NCI-H2196 (cell line): Measurements from ENCODE around the gene TMCC1.
"Not testable (repeated sequence)": the region's sequence is repeated elsewhere in the genome, so short reads cannot be mapped to it uniquely, and the experiment has no call there.

Experiments
- DNase-seq: peaks from one replicate; lab custom pipeline; 2025; ENCODE audit not compliant: unreplicated experiment; lab: John Stamatoyannopoulos, UW

Gene TMCC1

DNA sequence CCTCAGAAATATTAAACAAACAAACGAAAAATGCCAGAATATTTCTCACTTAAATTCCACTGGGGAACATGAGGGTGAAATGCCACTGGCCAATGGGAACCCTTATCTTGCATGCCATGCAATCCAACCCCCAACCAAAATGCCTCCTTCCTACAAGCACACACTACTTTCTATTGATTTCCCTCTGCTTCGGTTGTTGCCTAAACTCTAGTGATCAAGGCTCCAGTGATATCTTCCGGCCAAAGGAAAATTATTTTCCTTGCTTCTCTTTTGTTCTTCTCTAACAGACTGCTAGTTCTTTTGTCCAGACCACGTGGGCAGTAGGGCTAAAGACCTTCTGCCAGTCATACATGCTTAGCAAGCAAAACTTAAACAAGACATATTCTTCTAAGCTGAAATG, 115.7 kb downstream of the TMCC1 start:
- no peak for DNase-seq

DNA sequence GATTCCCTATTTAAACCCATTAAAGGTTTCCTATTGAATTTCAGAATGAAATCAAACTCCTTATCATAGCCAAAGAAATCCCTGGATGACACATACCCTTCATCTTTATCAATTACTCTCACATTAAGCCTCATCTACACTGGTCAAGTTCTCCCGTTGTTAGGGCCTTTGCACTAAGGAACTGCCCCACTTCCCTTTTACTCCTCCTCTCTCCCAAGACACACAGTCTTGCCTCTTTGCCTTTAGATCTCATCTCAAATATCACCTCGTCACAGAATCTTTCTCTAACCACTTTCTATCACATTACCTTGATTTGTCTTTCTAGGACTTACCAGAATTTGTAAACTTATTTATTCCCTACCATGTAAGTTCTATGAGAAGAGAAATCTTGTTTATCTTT, 117.6 kb downstream of the TMCC1 start:
- DNase-seq: no peak

DNA sequence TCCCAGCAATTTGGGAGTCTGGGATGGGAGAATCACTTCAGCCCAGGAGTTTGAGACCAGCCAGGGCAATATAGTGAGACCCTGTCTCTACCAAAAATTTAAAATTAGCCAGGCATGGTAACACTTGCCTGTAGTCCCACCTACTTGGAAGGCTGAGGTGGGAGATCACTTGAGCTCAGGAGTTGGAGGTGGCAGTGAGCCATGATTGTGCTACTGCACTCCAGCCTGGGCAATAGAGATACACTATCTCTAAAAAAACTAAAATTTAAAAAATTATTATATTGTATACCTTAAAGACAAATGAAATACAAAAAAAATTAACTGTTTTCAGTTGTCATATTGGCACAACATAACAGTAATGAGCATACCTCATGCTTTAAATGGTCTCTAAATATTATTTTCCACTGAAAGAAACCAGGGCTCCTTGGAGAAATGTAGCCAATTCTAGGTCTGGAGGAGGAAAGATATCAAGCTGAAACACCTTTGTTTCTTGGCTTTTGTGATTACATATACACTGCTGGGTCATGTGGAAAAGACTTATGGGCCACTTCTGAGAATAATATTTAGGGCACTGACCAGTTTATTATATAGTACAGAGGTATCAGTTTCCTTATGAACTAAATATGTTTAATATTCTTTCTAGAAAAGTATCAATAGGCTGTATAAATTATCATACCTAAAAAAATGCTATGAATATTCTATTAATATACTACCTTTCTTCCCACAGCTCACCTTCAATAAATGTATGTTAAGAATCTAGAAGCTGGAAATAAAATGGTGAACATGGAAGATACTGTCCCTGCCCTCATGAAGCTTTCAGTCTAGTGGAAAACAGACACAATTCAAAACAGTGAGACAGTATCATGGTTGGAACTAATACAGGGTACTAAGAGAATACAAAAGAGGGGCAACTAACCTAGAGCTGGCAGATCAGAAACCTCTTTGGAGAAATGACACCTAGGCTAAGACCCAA, 119.5 kb downstream of the TMCC1 start:
- DNase-seq: no peak

- DNase-seq: no peak
Observed at GRCh38 chr3:129770604-129771003, 122.9 kb downstream of the TMCC1 start.

DNA sequence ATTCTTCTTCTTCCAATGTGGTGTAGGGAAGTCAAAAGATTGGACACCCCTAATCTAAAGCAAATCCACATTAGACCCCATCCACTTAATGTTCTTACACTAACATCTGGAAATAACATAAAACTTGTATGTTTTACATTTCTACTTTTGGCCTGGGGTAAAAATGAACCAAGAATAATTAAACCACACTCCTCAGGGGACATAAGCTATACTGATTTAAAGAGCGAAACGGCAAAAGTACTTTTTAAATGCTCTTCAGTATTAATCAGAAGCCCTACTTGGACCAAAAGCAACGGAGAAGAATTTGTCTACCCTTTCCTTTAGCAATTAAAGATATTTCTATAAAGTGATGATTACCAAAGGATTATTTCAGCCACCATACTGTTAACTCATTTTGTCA, 123.9 kb downstream of the TMCC1 start:
- DNase-seq: no peak

- no peak for DNase-seq
Observed at GRCh38 chr3:129768728-129769127, 124.8 kb downstream of the TMCC1 start.

GRCh38 chr3:129766135-129766534, 127.4 kb downstream of the TMCC1 start:
- DNase-seq: no peak

GRCh38 chr3:129764090-129764489, 129.4 kb downstream of the TMCC1 start:
- DNase-seq: no peak

- no peak for DNase-seq
Observed at GRCh38 chr3:129758785-129759320, 134.7 kb downstream of the TMCC1 start.

DNA sequence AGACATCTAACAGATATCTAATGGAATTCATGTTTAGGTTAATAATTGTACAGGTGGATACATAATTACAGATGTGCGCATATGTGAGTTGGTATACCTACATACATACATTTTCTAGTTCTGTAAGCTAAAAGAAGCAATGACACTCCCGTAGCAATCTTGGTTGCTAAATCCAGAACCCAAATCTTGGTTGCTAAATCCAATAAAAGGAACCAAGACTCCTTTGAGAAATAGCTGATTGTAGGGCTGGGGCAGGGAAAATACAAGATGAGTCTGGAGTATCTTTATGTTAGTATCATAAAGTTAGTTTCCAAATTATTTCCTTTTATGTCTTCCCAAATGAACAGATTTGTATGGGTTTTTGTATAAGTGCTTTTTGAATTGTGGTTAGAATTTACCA, 135.2 kb downstream of the TMCC1 start:
- DNase-seq: no peak

- no peak for DNase-seq
Observed at GRCh38 chr3:129756871-129757270, 136.6 kb downstream of the TMCC1 start.

DNA sequence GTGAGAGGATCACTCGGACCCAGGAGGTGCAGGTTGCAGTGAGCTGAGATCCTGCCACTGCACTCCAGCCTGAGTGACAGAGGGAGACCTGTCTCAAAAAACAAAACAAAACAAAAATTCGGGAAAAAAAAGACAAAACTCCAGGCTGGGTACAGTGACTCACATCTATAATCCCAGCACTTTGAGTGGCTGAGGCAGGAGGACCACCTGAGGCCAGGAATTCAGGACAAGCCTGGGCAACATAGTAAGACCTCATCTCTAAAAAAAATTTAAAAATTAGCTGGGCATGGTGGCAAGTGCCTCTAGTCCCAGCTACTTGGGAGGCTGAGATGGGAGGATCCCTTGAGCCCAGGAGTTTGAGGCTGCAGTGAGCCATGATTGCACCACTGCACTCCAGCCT, 142.4 kb downstream of the TMCC1 start:
- not testable (repeated sequence) for DNase-seq

GRCh38 chr3:129749692-129750091, 143.8 kb downstream of the TMCC1 start:
- no peak for DNase-seq

DNA sequence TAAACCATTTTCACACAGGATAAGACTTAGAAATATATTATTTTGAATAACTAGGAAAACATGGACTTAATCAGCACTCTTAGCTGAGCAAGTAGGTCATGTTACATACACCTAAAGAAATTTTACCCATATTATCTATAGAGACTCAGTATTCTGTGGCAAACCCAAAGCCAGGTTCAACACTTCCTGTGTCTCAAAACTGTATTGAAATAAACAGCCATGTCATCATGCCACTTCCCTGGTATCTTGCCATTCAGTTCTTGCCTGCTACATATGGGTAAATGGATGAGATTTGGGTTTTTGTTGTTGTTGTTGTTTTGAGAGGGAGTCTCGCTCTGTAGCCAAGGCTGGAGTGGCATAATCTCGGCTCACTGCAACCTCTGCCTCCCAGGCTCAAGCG, 145.5 kb downstream of the TMCC1 start:
- DNase-seq: no peak

GRCh38 chr3:129747136-129747535, 146.4 kb downstream of the TMCC1 start:
- DNase-seq: no peak

DNA sequence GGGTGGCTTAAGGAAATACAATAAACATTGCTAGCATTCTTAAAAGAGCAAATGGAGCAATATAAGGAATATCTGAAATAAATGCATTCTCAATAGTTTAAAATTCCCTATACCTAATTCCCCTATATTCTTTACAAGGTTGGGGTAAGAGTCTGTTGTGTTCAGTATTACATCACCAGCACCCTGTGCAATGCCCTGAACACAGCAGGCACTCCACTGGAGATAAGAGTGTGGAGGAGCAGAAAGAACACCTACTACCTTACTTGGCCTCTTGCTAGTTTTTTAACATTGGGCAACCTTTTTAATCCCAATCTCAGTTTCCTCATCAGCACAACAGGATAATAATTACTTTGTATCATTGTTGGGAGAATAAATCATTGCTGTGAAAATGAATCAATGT, 146.9 kb downstream of the TMCC1 start:
- DNase-seq: no peak

GRCh38 chr3:129745253-129745652, 148.3 kb downstream of the TMCC1 start:
- no peak for DNase-seq

- no peak for DNase-seq
Observed at GRCh38 chr3:129741794-129742193, 151.7 kb downstream of the TMCC1 start.

DNA sequence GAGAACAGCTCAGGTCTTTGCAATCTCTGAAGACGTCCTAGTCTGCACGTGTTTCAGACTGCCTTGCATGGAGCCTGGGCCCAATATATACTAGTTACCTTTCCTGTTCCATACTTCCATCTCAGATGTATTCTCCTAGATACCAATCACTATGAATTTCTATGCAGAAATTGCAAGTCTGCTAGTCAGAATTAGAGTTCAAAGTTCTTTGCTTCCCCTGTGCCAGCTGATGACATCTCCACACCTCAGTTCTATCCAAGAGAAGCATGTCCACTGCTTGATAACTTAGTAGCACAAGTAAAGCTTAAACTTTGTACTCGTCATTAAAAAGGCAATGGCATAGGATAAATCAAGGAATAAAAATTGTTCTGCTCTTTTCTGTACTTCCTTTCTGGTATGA, 153.4 kb downstream of the TMCC1 start:
- no peak for DNase-seq

GRCh38 chr3:129739634-129740033, 153.9 kb downstream of the TMCC1 start:
- no peak for DNase-seq

DNA sequence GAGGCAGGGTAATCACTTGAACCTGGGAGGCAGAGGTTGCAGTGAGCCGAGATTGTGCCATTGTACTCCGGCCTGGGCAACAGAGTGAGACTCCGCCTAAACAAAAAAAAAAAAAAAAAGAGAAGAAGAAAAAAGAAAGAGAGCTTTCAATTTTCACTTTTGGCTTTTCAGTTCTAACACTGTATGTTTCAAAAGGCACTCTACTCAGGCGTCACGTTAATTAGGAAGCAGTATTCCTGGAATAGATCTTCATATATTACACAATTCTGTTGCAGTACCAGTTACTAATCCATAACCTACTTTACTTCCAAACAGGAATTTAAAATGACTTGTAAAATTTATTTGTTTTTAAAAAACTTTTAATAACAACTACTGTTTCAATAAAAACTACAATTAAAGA, 155.3 kb downstream of the TMCC1 start:
- DNase-seq: no peak

DNA sequence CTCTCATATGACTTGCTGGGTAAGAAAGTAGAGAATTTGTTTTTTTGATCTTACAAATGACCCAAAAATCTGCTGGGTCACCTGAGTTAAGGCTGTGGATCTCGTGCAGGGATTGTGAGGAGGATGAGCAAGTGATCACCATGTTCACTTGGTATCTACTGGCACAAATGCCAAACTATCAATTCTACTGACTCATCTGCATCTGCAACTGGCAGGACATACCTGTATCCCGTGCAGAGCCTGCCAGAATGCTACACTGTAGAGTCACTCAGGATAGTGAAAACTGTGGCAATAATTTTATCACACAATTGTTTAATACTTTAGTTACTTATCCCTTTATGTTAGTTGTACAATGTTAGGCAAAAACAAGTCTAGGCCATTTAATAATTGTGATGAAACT, 157.4 kb downstream of the TMCC1 start:
- DNase-seq: no peak

GRCh38 chr3:129735638-129736037, 157.9 kb downstream of the TMCC1 start:
- no peak for DNase-seq
